Limb (tissue), 2 donors: ENCODE measurements around the gene TBC1D22B.

Source experiments
- DNase-seq, 2 donors: peaks; one replicate each; pipeline ENCODE4 v3.0.0-alpha.2; 2016; ENCODE audit errors: extremely low spot score in 2 of 2

Gene TBC1D22B

DNA sequence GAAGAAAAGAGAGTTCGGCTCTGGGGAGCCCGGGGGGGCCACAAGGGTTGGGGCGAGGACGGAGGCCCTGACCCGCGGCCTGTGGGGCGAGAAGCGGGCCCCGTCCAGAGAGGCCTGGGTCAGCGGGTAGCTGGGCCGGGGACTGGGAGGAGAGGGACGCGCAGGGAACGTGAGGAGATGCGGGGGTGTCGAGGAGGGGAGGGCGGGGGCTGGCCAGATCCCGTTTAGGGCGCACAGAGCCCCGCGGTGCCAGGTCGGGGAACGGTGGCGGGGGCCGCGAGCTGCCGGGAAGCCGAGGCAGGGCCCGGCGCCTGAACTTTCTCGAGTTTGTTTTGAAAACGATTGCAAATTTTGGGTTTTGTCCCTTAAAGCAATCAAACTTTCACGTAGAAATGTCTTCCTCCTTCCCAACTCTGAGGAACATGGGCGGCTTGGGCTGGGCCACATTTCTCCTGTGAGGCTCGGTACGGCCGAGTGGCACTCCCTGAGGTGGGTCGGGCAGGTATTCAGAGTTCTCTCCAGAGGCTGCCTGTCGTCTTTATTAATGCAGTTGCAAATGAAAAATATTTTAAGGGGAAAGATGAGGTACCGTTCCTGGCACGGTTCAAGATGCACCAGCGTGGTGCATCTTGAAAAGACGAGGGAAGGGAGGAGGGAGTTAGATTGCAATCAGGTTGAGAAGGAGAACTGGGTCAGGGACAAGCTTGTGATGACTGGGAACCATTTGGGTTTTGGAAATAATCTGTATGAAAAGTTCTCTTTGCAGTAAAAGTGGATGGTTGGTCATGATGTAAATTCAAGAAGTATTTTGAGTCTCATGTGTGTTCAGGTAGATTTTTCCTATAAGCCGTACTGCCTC is 97.2 kb downstream of the TBC1D22B start:
- no peak for DNase-seq

DNA sequence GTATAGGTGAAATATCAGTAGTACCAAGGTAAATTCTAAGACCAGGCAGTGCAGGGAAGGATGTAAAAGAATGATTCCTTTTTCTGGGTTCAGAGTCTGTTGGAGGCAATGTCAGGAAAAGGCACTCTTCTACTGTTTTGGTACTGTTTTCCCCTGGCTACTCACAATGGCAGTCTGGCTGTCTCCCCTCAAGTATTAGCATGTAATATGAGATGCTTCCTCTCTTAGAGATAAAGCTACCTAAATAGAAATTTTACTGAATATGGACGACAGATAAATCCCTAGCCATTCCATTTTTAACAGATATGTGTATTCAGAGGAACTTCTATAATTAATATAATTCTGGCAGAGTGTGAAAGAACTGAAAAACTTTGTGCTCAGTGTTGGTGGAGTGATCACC is 99.7 kb downstream of the TBC1D22B start:
- no peak for DNase-seq

DNA sequence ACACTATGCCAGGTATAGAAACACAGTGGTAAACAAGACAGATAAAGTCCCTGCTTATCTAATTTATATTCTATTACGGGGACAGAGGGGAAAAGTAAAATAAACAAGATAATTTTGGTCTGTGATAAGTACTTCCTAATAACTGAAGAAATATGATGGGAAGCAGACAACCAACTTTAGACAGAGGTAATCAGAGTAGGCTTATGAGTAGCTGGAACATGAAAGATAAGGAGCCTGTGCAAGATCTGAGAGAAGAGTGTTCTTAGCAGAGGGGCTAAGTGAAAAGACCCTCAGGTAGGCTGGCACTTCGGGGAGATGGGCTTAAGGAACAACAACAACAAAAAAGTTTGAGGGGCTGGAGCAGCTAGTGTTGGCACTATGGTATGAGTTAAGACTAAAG is 100.3 kb downstream of the TBC1D22B start:
- no peak for DNase-seq

DNA sequence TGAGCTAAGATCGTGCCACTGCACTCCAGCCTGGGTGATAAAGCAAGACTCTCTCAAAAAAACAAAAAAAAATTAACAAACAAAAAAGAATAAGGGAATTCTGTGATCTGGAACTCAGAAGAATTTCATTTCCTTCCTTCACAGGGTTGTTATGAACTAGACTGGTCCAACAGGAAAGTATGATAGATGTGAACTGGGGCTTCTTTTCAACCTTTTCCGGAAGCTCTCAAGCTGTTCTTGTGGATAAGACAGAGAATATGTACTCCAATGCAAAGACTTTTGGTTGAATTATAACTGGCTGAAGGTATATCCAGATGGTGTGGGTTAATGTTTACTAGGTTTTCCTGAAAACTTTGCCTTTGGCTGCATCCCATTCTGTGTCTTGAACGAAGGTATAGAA is 101.5 kb downstream of the TBC1D22B start:
- DNase-seq: no peak

DNA sequence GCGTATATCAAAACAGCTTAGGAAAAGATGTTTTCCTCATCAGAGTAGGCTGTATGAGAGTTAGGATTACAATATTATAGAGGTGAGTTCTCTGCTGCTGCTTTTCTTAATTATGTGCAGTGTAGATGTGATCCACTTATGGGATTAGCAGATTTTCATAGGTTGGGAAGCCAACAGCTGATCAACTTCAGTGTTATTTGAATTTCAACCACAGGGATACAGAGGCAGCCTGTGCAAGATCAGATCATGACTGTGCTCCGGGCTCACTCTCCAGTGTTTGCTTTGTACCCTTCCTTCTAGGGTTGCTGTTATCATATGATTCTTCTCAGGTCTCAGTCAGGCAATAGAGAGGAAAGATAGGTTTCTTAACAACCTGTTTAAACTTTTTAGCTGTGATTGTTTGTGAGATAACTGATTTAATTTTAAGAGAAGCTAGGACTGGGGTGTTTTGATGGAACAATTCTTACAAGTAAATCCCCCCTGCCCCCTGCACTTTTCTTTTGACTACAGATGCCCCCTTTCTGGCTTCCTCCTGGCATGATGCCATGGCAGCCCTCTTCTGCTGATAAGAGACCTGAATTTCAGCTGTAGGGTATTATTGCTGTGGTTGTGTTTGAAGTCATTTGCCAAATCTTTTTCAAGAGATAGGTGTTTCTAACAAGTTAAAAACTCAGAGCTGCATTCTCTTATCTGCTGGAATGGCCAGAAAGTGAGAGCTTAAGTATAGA is 104.7 kb downstream of the TBC1D22B start:
- DNase-seq: no peak

DNA sequence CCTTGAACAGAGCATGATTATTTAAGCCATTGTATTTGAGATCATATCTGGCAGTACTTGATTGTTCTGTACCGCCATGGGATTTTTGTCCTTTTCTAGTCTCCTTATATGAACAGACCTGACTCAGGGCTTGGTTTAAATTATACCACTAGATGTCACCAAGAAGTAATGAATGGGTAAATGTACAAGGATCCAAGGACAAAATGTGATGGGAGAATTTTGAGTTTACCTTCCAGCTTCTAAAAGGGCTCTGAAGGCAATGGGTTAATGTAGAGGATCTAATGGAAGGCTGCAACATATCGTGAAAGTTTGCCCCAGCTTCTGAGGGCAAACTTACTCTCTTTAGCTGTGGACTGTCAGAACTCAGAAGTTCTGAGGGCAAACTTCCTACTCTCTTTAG is 108.2 kb downstream of the TBC1D22B start:
- DNase-seq: no peak

DNA sequence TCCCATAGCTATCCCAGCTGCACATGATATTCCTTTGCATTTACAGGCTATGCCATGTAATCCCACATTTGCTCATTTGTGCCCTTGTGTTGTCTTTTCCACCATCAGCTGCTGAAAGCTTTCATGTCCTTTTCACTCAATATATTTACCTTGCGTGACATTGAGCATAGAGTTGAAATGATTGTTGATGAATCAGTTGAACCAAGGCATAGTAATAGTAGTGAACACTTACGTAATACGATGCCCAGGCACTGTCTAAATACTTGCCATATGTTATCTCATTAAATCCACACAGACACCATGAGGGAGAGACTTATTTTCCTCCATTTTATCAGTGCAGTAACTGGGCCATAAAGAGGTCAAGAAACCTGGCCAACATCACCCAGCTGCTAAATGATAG is 109.3 kb downstream of the TBC1D22B start:
- no peak for DNase-seq

DNA sequence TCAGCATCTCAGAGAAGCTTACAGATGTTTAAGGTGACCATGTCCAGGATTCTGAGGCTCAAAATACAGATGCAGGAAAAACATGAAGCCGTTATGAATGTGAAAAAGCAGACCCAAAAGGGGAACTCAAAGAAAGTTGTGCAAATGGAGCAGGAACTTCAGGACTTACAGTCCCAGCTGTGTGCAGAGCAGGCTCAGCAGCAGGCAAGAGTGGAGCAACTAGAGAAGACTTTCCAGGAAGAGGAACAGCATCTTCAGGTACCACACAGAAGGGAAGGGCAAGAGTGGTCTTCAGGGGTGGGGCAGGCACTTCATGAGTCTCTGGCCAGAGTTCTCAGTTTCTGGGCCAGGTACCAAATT is 111.4 kb downstream of the TBC1D22B start:
- DNase-seq: no peak

DNA sequence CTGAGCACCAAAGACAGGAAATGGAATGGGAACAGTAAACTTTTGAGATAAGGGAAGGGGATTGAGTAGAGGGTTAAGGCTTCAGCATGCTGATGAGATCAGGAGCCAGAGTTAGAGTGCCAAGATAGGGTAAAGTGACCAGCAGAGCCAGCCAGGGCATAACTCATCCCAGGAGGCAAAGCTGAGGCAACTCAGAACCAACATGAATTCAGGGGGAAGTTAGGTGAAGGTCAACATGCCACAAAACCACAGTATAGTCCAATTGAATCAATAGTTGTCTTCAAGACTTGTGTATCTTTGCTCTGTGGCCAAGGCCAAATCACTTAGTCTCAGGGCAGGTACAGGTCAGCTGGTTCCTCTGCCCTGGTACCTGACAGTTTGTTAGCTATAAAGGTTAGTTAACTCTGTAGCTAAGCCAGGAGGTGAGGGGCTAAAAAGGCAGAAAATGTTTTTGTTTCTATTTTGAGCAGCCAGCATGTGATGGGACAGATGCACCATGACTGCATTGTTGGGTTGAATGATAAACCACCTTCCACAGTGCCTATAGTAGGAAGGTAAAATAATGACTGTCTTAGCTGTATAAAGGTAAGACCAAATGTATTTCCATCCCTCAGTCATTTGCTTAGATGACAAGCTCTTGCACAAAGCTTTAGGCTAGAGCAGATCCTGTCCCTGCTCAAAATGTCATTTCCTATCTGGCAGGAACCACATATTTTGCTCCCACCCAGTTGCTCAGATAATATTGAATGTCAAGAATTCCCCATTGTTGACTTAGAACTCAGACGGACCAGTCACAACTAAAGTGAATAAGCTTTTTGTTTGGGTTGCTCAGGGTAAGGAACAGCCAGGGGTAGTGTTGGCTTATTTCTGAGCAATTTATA is 112.0 kb downstream of the TBC1D22B start:
- no peak for DNase-seq

DNA sequence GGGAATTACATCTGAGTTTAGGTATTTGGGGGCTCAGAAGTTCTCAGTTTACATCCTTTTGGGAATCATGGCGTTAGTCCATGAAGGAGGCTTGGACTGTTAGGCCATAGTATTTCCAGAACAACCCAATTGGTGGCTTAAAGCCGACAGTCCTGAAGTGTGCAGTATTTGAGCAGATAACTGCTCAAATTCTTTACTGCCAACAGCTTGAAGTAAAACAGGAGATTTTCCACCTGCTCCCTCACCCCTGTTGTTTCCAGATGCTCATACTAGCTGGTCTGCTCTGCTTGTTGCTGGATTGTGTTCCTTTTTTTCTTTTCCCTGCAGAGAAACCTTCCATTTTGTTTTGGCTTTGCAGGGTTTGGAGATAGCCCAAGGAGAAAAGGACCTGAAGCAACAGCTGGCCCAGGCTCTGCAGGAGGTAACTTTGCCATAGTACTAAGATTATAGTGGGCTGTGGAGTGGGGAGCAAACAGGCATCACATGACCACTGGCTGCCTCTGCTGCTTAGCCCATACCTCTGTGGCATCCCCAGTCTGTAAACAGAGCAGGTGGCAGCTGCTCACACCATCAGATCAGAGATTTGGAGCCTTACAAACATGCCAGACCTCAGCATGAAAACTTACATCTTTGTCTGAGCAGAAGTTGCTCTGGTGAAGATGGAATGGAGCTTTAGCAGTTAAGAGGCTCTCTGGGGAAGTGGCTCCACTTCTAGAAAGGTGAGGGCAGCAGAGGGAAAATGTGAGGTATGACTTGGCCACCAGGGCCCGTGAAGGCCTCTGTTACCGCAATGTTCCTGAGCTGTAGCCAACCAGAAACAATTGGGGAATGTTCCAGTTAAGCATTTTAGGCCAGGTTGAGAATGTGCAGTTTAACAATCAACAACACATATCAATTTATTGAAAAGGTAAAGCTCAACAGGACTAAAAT is 113.8 kb downstream of the TBC1D22B start:
- DNase-seq: no peak

DNA sequence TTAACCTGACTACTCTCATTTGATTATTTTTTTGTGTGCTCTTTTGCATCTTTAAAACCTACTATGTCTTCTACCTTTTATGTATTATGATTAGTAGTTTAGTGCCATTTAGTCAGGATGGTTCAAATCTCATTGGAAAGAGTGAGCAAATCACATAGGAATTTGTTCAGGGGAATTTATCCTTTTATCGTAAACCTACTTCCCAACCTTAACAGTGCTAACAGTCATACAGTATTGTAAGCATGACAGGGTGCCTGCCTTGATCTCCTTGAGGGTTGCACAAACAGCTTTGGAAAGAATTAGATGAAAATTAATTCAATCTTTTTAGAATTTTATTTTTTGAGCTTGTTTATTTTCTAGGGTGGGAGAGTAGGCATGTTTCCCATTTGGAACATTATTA is 114.5 kb downstream of the TBC1D22B start:
- DNase-seq: no peak

DNA sequence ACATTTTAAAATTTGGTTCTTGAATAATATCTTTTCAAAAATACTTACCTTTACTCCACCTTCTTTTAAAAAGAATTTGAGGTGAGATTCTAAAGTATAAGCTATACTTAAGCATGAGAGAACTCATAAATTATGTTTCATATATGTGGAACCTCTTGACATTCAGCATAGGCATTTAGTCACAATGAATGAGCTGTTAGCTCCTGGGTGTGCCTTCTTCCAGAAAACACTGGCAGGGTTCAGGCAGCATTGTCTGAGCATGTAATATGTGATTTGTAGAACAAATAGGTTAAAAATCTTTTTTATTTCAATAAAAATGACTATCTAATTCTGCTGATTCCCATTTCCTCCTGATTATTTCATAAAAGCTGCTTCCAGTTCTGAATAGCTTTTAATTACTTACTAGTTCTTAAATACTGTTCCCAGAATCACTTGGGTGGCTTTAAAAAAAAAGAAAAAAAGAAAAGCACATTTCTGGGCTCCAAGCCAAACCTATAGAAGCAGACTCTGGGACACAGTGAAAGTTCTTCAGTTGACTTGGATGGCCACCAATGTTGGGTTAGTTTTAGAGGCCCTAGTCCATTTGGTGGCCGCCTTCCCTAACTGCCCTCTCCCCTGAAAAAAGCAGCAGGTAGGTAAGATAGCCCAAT is 116.4 kb downstream of the TBC1D22B start:
- peak in 1 of 2 donors; percentile 38 for DNase-seq

DNA sequence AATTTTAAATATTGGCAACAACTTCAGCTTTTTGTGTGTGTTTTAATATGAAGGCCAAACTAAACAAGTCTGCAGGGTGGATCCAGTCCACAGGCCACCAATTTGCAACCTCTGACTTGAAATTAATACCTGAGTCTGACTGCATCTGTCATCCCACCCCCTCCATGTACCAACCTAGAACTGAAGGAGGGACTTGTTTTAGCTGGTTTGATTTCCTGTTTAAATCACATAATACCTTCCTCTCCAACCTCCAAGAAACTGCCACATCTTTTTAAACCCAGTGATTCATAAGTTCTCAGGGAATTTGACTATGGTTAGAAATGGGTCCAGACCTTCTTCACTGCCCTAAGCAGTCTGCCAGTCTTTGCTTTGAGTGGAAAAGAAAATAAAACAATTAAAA is 117.8 kb downstream of the TBC1D22B start:
- no peak for DNase-seq

DNA sequence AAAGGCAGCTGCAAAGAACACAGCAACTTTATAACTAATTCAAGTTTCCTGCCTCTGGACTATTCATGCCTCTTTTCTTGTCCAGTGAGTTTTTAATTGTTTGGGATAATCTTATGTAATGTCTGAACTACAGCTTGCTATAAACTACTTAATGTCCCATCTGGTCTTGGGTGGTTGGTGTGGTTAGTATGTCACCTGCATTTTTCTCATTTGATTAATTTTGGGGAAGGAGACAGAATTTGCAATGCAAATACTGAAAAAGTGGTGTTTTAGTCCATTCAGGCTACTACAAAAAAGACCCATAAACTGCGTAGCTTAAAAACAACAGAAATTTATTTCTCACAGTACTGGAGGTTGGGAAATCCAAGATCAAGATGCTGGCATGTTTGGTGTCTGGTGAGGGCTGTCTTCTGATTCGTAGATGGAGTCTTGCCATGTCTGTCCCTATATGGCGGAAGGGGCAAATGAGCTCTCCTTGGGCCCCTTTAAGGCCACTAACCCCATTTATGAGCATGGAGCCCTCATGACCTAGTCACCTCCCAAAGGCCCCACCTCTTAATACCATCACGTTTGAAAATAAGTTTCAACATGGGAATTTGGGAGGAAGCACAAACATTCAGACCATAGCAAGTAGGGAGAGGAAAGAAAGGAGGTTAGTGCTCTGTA is 118.6 kb downstream of the TBC1D22B start:
- no peak for DNase-seq

DNA sequence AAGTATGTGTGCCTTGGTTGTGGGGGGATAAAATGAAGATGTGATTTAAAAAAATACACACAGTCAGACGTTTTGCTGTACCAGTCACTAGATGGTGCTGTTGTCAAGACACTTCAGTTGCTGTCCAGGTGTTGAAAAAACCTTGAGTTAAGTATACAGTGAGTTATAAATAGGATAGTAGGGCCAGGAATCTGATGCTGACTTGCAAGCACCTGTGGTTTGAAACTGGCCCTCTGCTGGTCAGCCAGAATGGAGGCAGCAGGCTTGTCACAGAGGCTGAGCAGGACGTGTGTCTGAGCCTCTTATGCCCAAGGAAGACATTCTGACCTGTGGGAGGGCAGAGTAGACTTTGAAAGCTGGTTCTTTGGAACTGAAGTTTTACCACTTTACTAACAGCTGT is 124.0 kb downstream of the TBC1D22B start:
- peak; percentile 34 to 41 for DNase-seq
